Endothelial cell of hepatic sinusoid (primary cell): ENCODE measurements around the gene HAVCR1.
"Not testable (repeated sequence)": the region's sequence is repeated elsewhere in the genome, so short reads cannot be mapped to it uniquely, and the experiment has no call there.

Source experiments
- in situ Hi-C: cut with HindIII; loops from 2 replicates; pipeline ENCODE4 v1.10.0; 2017; ENCODE audit warnings: low sequenced_read_pairs

HAVCR1 gene

DNA sequence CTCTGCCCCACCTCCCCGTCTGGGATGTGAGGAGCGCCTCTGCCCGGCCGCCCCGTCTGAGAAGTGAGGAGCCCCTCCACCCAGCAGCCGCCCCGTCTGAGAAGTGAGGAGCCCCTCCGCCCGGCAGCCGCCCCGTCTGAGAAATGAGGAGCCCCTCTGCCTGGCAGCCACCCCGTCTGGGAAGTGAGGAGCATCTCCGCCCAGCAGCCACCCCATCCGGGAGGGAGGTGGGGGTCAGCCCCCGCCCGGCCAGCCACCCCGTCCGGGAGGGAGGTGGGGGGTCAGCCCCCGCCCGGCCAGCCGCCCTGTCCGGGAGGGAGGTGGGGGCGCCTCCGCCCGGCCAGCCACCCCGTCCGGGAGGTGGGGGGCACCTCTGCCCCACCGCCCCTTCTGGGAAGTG is 44.8 kb downstream of the HAVCR1 start:
- in situ Hi-C loops, result not testable (repeated sequence)

DNA sequence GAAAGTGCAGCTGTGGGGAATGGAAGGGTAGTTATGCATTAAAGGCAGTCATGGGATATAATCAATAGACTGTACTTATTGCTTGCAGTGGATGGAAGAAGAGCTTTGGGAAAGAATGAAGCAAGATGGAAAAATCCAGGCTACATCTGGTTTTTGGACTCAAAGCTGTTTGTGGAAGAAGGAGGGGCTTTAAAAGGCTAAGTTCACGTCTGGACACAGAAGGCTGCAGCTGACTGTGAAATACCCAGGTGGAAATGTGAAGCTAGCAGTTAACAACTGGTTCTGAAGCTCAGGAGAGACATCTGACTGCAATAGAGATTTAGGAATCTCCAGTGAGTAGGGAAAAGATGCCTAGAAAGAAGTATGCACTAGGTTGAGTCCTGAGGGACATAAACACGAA is 52.7 kb downstream of the HAVCR1 start:
- in situ Hi-C loops, result loop anchor here (5.0 kb wide), 1 partner anchor 49 kb away; no protein-coding TSS in a partner anchor

DNA sequence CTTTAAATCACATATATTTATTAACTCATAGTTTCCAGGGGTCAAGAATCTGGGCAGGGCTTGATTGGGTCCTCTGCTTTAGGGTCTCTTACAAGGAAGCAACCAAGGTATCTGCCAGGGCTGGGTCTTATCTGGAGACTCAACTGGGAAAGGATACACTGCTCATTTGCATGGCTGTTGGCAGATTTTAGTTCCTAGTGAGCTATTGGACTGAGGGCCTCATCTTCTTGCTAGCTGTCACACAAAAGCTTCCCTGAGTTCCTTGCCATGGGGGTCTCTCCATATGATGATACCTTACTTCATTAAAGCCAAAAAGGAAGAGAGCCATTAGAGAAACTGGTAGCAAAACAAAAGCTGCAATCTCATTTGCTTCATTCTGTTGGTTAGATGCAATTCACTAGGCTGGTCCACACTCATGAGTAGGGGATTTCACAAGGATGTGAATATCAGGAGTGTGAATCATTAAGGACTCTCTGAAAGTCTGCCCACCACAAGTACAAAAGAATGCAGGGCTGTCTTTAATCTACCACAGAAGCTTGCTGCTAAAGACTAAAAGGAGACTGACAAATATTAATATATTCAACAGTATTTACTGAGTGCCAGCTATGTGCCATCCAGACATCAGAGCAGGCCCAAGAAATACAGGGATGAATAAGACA is 53.9 kb downstream of the HAVCR1 start:
- in situ Hi-C loops, result loop anchor here (5.0 kb wide), 1 partner anchor 48 kb away; no protein-coding TSS in a partner anchor

DNA sequence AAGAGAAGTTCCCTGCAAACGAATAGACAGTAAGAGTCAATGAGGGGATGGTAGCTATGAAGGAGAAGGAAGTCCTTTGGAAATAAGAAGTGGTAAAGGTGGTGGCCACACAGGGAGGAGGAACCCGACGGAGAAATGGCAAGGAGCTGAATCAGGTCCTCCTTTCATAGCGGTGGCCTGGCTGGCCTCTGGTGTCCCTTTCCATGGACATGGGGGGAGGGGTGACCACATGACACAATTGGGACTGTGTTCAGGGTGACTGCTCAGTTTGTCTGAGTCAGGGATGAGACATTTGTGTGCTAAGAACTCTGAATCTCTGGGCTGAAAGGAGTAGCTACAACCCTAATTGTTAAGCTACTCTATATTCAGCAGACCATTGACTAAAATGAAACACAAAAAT is 67.2 kb downstream of the HAVCR1 start:
- in situ Hi-C loops, result no loop called here

DNA sequence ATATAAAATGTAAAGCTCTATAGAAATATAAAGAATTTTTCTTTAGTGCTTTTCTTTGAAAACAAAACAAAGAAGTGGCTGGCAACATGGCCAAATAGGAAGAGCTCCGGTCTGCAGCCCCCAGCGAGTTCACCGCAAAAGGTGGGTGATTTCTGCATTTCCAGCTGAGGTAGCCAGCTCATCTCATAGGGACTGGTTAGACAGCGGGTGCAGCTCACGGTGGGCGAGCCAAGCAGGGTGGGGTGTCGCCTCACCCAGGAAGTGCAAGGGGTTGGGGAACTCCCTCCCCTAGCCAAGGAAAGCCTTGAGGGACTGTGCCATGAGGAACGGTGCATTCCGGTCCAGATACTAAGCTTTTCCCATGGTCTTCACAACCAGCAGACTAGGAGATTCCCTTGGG is 74.9 kb downstream of the HAVCR1 start:
- in situ Hi-C loops, result no loop called here

DNA sequence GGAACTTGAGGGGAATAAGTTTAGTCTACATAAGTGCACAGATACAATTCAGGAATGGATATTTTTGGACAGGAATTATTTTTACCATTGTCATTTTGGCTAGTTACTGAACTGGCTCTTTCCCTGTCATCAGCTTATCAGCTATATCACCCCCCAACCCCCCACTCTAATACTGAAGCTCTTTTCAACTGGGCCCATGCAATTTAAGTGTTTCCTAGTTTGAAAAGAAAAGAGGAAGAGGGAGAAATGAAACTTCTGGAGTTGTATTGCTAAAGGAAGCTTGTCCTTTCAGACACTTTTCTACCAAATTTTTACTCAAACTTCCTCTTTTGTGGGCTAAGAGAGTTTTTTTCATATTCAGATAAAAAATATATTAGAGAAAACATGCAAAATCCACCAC is 77.4 kb downstream of the HAVCR1 start:
- in situ Hi-C loops, result no loop called here
